HL-60/S4 treated with retinoic acid at 250 ng/mL for 4 days and 3 days (cell line): ENCODE results near the gene LHX5.

Experiments
- in situ Hi-C: fragments of 300-500 bp; cut with MboI; formaldehyde crosslinking; loops from 2 replicates; pipeline ENCODE4 v1.7.0; 2022; ENCODE audit warnings: low sequenced_read_pairs

Gene LHX5

DNA sequence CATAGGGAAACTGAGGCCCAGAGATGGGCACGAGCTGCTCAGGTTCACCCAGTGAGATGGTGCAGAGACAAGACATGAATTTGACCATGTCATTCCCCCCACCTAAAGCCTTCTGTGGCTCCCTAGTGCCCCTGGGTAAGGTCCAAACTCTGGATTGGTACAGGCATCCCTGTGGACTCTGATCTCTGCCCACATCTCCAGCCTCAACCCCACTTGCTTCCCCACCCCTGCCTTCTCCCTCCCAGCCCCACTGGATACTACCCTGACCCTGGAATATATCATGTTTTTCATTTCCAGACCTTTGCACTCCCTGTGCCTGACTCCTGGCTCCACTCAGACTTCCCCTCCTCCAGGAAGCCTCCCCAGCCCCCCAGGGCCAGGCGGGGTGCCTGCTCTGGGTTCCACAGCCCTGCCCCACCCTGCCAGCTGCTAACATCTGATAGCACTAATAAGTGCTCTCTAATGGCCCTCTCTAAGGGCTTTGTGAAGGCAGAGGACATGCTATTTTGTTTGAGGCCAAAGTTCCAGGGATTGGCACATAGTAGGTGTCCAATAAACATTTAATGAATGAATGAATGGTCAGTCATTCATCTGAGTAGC lies 50.6 kb downstream of the LHX5 start:
- in situ Hi-C loops: loop anchor here (10.0 kb wide), 1 partner anchor 226 kb away; no protein-coding TSS in a partner anchor

DNA sequence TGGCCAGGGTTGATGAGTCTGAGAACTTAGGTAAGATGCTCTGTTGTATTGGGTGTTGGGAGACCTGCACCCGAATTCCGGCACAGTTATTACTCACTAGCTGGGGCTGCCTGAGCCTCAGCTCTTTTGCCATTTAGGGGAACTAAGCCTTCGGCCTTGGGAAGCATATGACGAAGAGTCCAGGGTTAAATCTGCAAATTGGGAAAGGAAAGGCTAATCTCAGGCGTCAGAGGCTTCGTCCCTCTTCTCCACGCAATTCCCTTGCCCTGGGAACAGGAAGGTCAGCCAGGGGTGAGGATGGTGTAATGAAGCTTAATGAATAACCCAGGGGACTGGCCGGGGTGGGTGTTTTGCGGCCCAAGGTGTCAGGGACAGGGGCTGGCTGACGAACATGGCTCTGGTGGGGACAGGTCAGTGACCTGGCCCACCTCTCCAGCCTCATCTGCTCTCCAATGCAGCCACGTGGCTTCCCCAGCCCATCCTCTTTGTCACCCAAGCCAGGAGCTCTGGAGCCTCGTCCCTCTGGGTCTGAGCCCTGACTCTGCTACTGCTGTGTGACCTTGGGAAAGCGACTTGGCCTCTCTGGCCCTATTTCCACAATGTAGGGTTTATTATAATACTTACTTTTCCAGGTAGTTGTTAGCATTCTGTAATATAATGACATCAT lies 53.3 kb downstream of the LHX5 start:
- in situ Hi-C loops: no loop called here

DNA sequence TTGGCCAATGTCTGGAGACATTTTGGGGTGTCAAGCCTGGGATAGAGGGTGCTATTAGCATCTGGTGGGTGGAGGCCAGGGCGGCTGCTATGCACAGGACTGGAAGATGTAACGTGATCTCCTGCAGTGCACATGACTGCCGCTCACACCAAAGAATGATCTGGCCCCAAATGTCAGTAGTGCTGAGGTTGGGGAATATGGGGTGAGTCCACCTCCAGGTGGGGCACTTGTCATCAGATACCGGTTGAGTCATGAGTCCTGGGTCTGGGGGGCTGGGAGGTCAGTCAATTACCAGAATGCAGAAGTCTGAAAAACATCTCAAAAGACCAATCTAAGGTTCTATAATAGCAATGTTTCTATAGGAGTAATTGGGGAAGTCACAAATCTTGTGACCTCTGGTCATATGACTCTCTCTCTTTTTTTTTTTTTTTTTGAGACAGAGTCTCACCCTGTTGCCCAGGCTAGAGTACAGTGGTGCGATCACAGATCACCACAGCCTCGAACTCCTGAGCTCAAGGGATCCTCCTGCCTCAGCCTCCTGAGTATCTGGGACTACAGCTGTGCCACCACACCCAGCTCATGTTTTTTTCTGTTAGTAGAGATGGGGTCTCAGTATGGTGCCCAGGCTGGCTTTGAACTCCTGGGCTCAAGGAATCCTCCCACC lies 55.4 kb downstream of the LHX5 start:
- in situ Hi-C loops: no loop called here

DNA sequence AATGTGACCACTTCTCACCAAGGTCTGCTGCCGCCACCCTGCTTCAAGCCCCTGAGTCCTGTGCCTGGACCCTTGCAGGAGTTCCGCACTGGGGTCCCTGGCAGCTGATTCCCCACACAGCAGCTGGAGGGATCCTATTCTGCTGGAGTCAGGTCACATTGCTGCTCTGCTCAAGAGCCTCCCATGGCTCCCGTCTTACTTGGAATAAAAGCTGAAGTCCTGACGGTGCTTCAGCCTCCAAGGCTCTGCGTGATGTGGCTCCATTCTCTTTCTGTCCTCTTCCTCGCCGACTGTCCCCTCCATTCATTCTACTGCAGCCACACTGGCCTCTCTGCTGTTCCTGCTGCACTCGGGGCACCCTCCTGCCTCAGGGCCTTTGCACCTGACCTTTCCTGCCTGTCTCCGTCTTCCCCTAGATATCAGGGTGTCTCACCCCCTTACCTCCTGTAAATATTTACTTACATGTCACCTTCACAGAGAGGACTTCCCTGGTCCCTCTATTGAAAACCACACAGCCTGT lies 57.1 kb downstream of the LHX5 start:
- in situ Hi-C loops: no loop called here

DNA sequence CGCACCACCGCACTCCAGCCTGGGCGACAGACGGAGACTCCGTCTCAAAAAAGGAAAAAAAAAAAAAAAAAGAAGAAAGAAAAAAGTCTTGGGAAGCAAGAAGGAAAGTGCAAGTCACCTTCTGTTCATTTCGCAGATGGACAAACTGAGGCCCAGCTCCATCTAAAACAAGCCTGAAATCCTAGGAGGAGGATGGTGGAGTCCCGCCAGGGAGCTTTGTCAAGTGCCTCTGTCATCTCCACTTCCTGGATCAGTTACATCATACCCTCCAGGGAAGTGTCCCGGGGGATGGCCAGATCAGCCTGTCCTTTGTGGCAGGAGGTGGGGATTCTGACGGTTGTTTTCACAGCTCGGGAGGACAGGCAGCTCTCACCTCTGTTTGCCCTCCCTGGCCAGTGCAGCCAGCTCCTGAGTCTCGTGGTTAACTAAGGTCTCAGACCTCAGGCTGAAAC lies 58.2 kb downstream of the LHX5 start:
- in situ Hi-C loops: no loop called here
